PC-9 (cell line): ENCODE measurements around the gene CFAP61. TPM values are rescaled to one million over a fixed set of nuclear protein-coding genes. Genes with fewer than 3 reads are reported as not detected.

Experiments used
- BruUV-seq: library from RNA; stranded (reverse); fragments of 400-500 nt; replicated peaks from 2 replicates; lab custom pipeline; 2021; lab: Mats Ljungman, UMichigan
- CTCF ChIA-PET: fragments of 300-600 bp; sonication (Branson Sonifier 250); formaldehyde crosslinking; loops from one replicate; lab custom pipeline; 2022; ENCODE audit warnings: antibody characterized with exemption; lab: Charles Lee
- POLR2A ChIA-PET: fragments of 300-600 bp; sonication (Branson Sonifier 250); formaldehyde crosslinking; loops from one replicate; lab custom pipeline; 2022; ENCODE audit warnings: antibody characterized with exemption; ENCODE audit not compliant: unreplicated experiment; lab: Charles Lee
- DNase-seq, 2 experiments: peaks; one replicate each; pipeline versions ENCODE4 v3.0.0 to v3.0.0-alpha.2; 2015 to 2022; ENCODE audit warnings: mixed read lengths in 1 of 2
- H2AFZ ChIP-seq: fragments of 200-600 bp; sonication (generic); 2 replicates; pipeline ENCODE4 v1.8.1; 2017; ENCODE audit warnings: antibody characterized with exemption
- H3F3A ChIP-seq: fragments of 200-600 bp; sonication (generic); 2 replicates; pipeline ENCODE4 v1.8.1; 2017; ENCODE audit warnings: antibody characterized with exemption, mild to moderate bottlenecking, low read depth; ENCODE audit not compliant: insufficient read depth
- H3K27ac ChIP-seq: fragments of 200-600 bp; sonication (generic); 2 replicates; pipeline ENCODE4 v1.6.1; 2016; ENCODE audit warnings: mixed run types
- H3K27me3 ChIP-seq: fragments of 200-600 bp; sonication (generic); 2 replicates; pipeline ENCODE4 v1.6.1; 2016; ENCODE audit warnings: low read depth, mixed run types; ENCODE audit not compliant: insufficient read depth
- H3K36me3 ChIP-seq: fragments of 200-600 bp; sonication (generic); 2 replicates; pipeline ENCODE4 v1.6.1; 2016; ENCODE audit warnings: low read depth, mixed run types
- H3K4me1 ChIP-seq: fragments of 200-600 bp; sonication (generic); replicated peaks from 2 replicates; pipeline ENCODE4 v1.6.1; 2016; ENCODE audit warnings: mixed run types; ENCODE audit not compliant: insufficient read depth
- H3K4me2 ChIP-seq: fragments of 200-600 bp; sonication (generic); 2 replicates; pipeline ENCODE4 v1.6.1; 2017; ENCODE audit warnings: mixed run types
- H3K4me3 ChIP-seq: fragments of 200-600 bp; sonication (generic); 2 replicates; pipeline ENCODE4 v1.6.1; 2016; ENCODE audit warnings: mixed run types
- H3K79me2 ChIP-seq: fragments of 200-600 bp; sonication (generic); 2 replicates; pipeline ENCODE4 v1.6.1; 2017; ENCODE audit warnings: low read depth, mixed run types
- H3K9me2 ChIP-seq: fragments of 200-600 bp; sonication (generic); 2 replicates; pipeline ENCODE4 v1.8.1; 2017; ENCODE audit warnings: mild to moderate bottlenecking; ENCODE audit not compliant: insufficient read depth
- H3K9me3 ChIP-seq: fragments of 200-600 bp; sonication (generic); 2 replicates; pipeline ENCODE4 v1.8.1; 2016; ENCODE audit warnings: low read depth; ENCODE audit not compliant: insufficient read depth
- H4K20me1 ChIP-seq: fragments of 200-600 bp; sonication (generic); 2 replicates; pipeline ENCODE4 v1.8.1; 2017; ENCODE audit not compliant: insufficient read depth
- CTCF ChIP-seq: fragments of 200-600 bp; sonication (generic); conservative IDR thresholded peaks from 2 replicates; pipeline ENCODE4 v1.6.1; 2017; ENCODE audit warnings: mixed run types, antibody characterized with exemption, mild to moderate bottlenecking, moderate library complexity
- EZH2 ChIP-seq: fragments of 200-600 bp; sonication (generic); IDR thresholded peaks from 2 replicates; pipeline ENCODE4 v1.8.0; 2017; ENCODE audit warnings: antibody characterized with exemption, low read depth
- intact Hi-C: fragments of 100-400 bp; cut with micrococcal nuclease; formaldehyde crosslinking; loops from one replicate; pipeline ENCODE4 v1.10.0; 2022; ENCODE audit not compliant: unreplicated experiment
- total RNA-seq: library from RNA; stranded (reverse); gene quantifications from 2 replicates; pipeline ENCODE4 v1.2.3, GENCODE V29; 2021

The CFAP61 gene
- total RNA-seq, 1 experiment from 2014 or later = 2.6 TPM

- BruUV-seq = no TSS peak
- no peak overlapping the region for H3K27ac ChIP-seq
- no peak for DNase-seq
- H3F3A ChIP-seq = no peaks in the 10 kb centered on the region
- H3K9me2 ChIP-seq = no peaks in the 10 kb centered on the region
- H3K4me3 ChIP-seq = no peak overlapping the region
- H3K79me2 ChIP-seq = no peaks in the 10 kb centered on the region
- POLR2A ChIA-PET = no interaction called here
- no peaks in the 10 kb centered on the region for H3K9me3 ChIP-seq
- no peak overlapping the region for H3K4me2 ChIP-seq
- no peaks in the 10 kb centered on the region for H3K36me3 ChIP-seq
- peaks cover 12% of the 10 kb centered on the region for H3K27me3 ChIP-seq
- intact Hi-C loops = no loop called here
- H2AFZ ChIP-seq = no peak overlapping the region
- H4K20me1 ChIP-seq = no peaks in the 10 kb centered on the region
- TF ChIP-seq EZH2 = no peak
- TF ChIP-seq CTCF = no peak
- no peaks in the 10 kb centered on the region for H3K4me1 ChIP-seq
- CTCF ChIA-PET = no interaction called here
These were observed 311.1 kb downstream of the CFAP61 start for GRCh38 chr20:20363434-20363798.

- no peaks in the 10 kb centered on the region for H4K20me1 ChIP-seq
- H3K79me2 ChIP-seq = no peaks in the 10 kb centered on the region
- H3K4me1 ChIP-seq = no peaks in the 10 kb centered on the region
- intact Hi-C loops = no loop called here
- no peaks in the 10 kb centered on the region for H3K36me3 ChIP-seq
- no peak overlapping the region for H2AFZ ChIP-seq
- TF ChIP-seq CTCF (no peak), EZH2 (no peak)
- peaks cover 12% of the 10 kb centered on the region for H3K27me3 ChIP-seq
- H3K27ac ChIP-seq = no peak overlapping the region
- no peak overlapping the region for H3K4me2 ChIP-seq
- no peaks in the 10 kb centered on the region for H3F3A ChIP-seq
- BruUV-seq = no TSS peak
- no peak for DNase-seq
- H3K9me2 ChIP-seq = no peaks in the 10 kb centered on the region
- POLR2A ChIA-PET = no interaction called here
- H3K9me3 ChIP-seq = no peaks in the 10 kb centered on the region
- CTCF ChIA-PET = no interaction called here
- no peak overlapping the region for H3K4me3 ChIP-seq
These were observed 311.7 kb downstream of the CFAP61 start for GRCh38 chr20:20363799-20364592.

GRCh38 chr20:20364593-20365479 lies 312.5 kb downstream of the CFAP61 start:
- no peaks in the 10 kb centered on the region for H3K4me1 ChIP-seq
- H2AFZ ChIP-seq = no peak overlapping the region
- BruUV-seq = no TSS peak
- H3K9me2 ChIP-seq = no peaks in the 10 kb centered on the region
- no peak overlapping the region for H3K4me2 ChIP-seq
- no peaks in the 10 kb centered on the region for H3K36me3 ChIP-seq
- POLR2A ChIA-PET = no interaction called here
- DNase-seq = no peak
- TF ChIP-seq CTCF = no peak
- no peak for TF ChIP-seq EZH2
- intact Hi-C loops = no loop called here
- H3K27ac ChIP-seq = no peak overlapping the region
- CTCF ChIA-PET = no interaction called here
- no peaks in the 10 kb centered on the region for H3F3A ChIP-seq
- no peak overlapping the region for H3K4me3 ChIP-seq
- no peaks in the 10 kb centered on the region for H3K79me2 ChIP-seq
- no peaks in the 10 kb centered on the region for H3K9me3 ChIP-seq
- H4K20me1 ChIP-seq = no peaks in the 10 kb centered on the region
- H3K27me3 ChIP-seq = peaks cover 12% of the 10 kb centered on the region
